ENCODE measurements around the gene KHDRBS1. TPM values are rescaled to one million over a fixed set of nuclear protein-coding genes. Genes with fewer than 3 reads are reported as not detected.

Gene KHDRBS1
- total and polyA plus RNA-seq, 2 experiments from 2014 or later, result 191 to 251 TPM

- Histone ChIP-seq H2AFZ (no peak overlapping the region), H3K9me2 (ENCODE audit: insufficient read depth) (no peaks in the 10 kb centered on the region; the same call in 1 of the 2 replicates), H3K4me3 (no peak overlapping the region), H3F3A (replicated peaks; ENCODE audit: low read depth) (0 out of 2 replicates have a peak, but pooled peaks cover 4% of the 10 kb centered on the region), H3K27ac (ENCODE audit: low read depth) (no peak overlapping the region), H3K4me2 (no peak overlapping the region), H3K79me2 (replicated peaks; ENCODE audit: insufficient read depth) (no peaks in the 10 kb centered on the region), H3K36me3 (ENCODE audit: insufficient read depth) (no peaks in the 10 kb centered on the region), H3K27me3 (ENCODE audit: insufficient read depth) (no peaks in the 10 kb centered on the region), H3K4me1 (ENCODE audit: insufficient read depth) (peaks cover 6% of the 10 kb centered on the region; the same call in 1 of the 2 replicates), H4K20me1 (replicated peaks; ENCODE audit: insufficient read depth) (no peaks in the 10 kb centered on the region)
- H3K36me3 Mint-ChIP-seq (ENCODE audit: low read depth), result no peaks in the 10 kb centered on the region; the same call in 2 of the 3 replicates
- no peak overlapping the region for H3K27ac Mint-ChIP-seq
- H3K9me3 Mint-ChIP-seq, result no peaks in the 10 kb centered on the region; the same call in 2 of the 3 replicates
- DNase-seq (ENCODE audit: low spot score) (no peak), ATAC-seq (no peak)
- TF ChIP-seq ZNF462 (CRISPR knock-in tag; IDR thresholded peaks at IDR 0.05), result no peak
- TF ChIP-seq JUNB (IDR thresholded peaks at IDR 0.05; ENCODE audit: unreplicated experiment), result no peak
- no peak for TF ChIP-seq CTCF (conservative IDR thresholded peaks at IDR 0.05; ENCODE audit: low read depth in 2 of 2)
- H3K27me3 Mint-ChIP-seq (ENCODE audit: insufficient read depth, low read depth, poor library complexity), result peaks cover 9% of the 10 kb centered on the region
- no peak overlapping the region for H3K4me3 Mint-ChIP-seq
- peaks cover 13% of the 10 kb centered on the region for H3K4me1 Mint-ChIP-seq
Measured at GRCh38 chr1:31991182-31991581, 22.5 kb upstream of the KHDRBS1 start.

DNA sequence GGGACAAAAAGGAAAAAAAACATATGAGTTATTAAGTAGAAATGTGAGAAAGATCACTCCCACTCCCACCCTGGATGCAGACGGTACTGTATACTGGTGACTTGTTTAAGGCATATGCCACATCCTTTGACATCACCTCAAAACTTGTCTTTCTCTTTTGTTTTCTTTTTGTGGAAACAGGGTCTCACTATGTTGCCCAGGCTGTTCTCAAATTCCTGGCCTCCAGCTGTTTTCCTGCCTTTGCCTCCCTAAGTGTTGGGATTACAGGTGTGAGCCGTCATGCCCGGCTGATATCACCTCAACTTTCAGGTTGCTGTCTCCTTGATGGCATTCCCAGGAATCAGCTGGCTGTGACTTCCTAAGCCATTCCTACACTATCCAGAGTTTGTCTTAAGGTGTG lies 18.4 kb upstream of the KHDRBS1 start:
- DNase-seq (ENCODE audit: low spot score), result no peak
- H3K27me3 Mint-ChIP-seq (ENCODE audit: insufficient read depth, low read depth, poor library complexity), result peaks cover 2% of the 10 kb centered on the region
- H3K9me3 Mint-ChIP-seq, result no peaks in the 10 kb centered on the region
- H3K27ac Mint-ChIP-seq, result no peak overlapping the region
- Histone ChIP-seq H3K79me2 (replicated peaks; ENCODE audit: insufficient read depth) (no peaks in the 10 kb centered on the region), H3K4me3 (no peak overlapping the region), H3K27ac (ENCODE audit: low read depth) (no peak overlapping the region), H3F3A (replicated peaks; ENCODE audit: low read depth) (no peaks in the 10 kb centered on the region), H3K4me2 (no peak overlapping the region), H3K4me1 (ENCODE audit: insufficient read depth) (no peaks in the 10 kb centered on the region), H4K20me1 (replicated peaks; ENCODE audit: insufficient read depth) (no peaks in the 10 kb centered on the region), H3K27me3 (ENCODE audit: insufficient read depth) (no peaks in the 10 kb centered on the region), H3K9me2 (ENCODE audit: insufficient read depth) (no peaks in the 10 kb centered on the region; the same call in 1 of the 2 replicates), H2AFZ (no peak overlapping the region), H3K36me3 (ENCODE audit: insufficient read depth) (no peaks in the 10 kb centered on the region)
- ATAC-seq, result no peak
- H3K4me3 Mint-ChIP-seq, result no peak overlapping the region
- no peaks in the 10 kb centered on the region; the same call in 2 of the 3 replicates for H3K36me3 Mint-ChIP-seq (ENCODE audit: low read depth)
- no peaks in the 10 kb centered on the region for H3K4me1 Mint-ChIP-seq
- no peak for TF ChIP-seq NANOG (IDR thresholded peaks at IDR 0.05; ENCODE audit: borderline replicate concordance)
- TF ChIP-seq EZH2phosphoT487 (IDR thresholded peaks at IDR 0.05; ENCODE audit: unreplicated experiment), result no peak
- TF ChIP-seq STAT1 (IDR thresholded peaks at IDR 0.05; ENCODE audit: unreplicated experiment), result no peak
- no peak for TF ChIP-seq POLR2AphosphoS5 (IDR thresholded peaks at IDR 0.05; ENCODE audit: low read depth)
- no peak for TF ChIP-seq ZNF114 (CRISPR knock-in tag; IDR thresholded peaks at IDR 0.05)
- TF ChIP-seq, protein P1, sequence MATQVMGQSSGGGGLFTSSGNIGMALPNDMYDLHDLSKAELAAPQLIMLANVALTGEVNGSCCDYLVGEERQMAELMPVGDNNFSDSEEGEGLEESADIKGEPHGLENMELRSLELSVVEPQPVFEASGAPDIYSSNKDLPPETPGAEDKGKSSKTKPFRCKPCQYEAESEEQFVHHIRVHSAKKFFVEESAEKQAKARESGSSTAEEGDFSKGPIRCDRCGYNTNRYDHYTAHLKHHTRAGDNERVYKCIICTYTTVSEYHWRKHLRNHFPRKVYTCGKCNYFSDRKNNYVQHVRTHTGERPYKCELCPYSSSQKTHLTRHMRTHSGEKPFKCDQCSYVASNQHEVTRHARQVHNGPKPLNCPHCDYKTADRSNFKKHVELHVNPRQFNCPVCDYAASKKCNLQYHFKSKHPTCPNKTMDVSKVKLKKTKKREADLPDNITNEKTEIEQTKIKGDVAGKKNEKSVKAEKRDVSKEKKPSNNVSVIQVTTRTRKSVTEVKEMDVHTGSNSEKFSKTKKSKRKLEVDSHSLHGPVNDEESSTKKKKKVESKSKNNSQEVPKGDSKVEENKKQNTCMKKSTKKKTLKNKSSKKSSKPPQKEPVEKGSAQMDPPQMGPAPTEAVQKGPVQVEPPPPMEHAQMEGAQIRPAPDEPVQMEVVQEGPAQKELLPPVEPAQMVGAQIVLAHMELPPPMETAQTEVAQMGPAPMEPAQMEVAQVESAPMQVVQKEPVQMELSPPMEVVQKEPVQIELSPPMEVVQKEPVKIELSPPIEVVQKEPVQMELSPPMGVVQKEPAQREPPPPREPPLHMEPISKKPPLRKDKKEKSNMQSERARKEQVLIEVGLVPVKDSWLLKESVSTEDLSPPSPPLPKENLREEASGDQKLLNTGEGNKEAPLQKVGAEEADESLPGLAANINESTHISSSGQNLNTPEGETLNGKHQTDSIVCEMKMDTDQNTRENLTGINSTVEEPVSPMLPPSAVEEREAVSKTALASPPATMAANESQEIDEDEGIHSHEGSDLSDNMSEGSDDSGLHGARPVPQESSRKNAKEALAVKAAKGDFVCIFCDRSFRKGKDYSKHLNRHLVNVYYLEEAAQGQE (IDR thresholded peaks at IDR 0.05; ENCODE audit: unreplicated experiment), result no peak
- TF ChIP-seq ZNF331 (CRISPR knock-in tag; IDR thresholded peaks at IDR 0.05; ENCODE audit: low read depth), result no peak
- no peak for TF ChIP-seq JUNB (IDR thresholded peaks at IDR 0.05; ENCODE audit: unreplicated experiment)

All from GM23338 (cell line).